Psoas muscle (tissue), 8 donors: ENCODE data around the gene QSOX1. TPM values are rescaled to one million over a fixed set of nuclear protein-coding genes. Genes with fewer than 3 reads are reported as not detected.

Experiments
- ATAC-seq, 4 donors: fragments of 200-7000 bp; cut with Tn5 transposase; one replicate each; pipeline ENCODE4 v1.9.1; 2020; ENCODE audit warnings: moderate library complexity in 3 of 4, mild to moderate bottlenecking in 2 of 4
- DNase-seq, 2 donors: peaks; one replicate each; pipeline ENCODE4 v3.0.0-alpha.2; 2020
- H3K27ac ChIP-seq: fragments of 200-600 bp; one replicate; pipeline ENCODE4 v1.8.0; 2022
- H3K27me3 ChIP-seq, 3 donors: fragments of 200-600 bp in 1 of 3; one replicate each; pipeline versions ENCODE4 v1.6.1 to v1.8.0; 2013 to 2022; ENCODE audit warnings: low read length in 2 of 3, mild to moderate bottlenecking in 2 of 3, moderate library complexity in 1 of 3; ENCODE audit not compliant: insufficient read depth in 3 of 3
- H3K36me3 ChIP-seq, 2 donors: fragments of 200-600 bp in 1 of 2; one replicate each; pipeline versions ENCODE4 v1.6.1 to v1.8.0; 2013 to 2022; ENCODE audit warnings: low read depth in 1 of 2, mild to moderate bottlenecking in 1 of 2, moderate library complexity in 1 of 2; ENCODE audit not compliant: insufficient read depth in 1 of 2
- H3K4me1 ChIP-seq: fragments of 200-600 bp; one replicate; pipeline ENCODE4 v1.8.0; 2022
- H3K4me3 ChIP-seq: fragments of 200-600 bp; one replicate; pipeline ENCODE4 v1.8.0; 2022; ENCODE audit warnings: mild to moderate bottlenecking
- H3K9me3 ChIP-seq: fragments of 200-600 bp; one replicate; pipeline ENCODE4 v1.8.0; 2022
- WGBS, 3 donors: extraction: QIAGEN DNeasy Blood & Tissue Kit; methylation state at CpG; one replicate each; pipeline versions ENCODE4 v1.1.6 to v1.1.7; 2013; 5-methylcytosine and 5-hydroxymethylcytosine counted together
- intact Hi-C, 2 donors: fragments of 100-400 bp; cut with DNase I; formaldehyde crosslinking; loops; one replicate each; pipeline versions ENCODE4 v1.11.0 to v1.14.2; 2022
- polyA plus RNA-seq, 3 donors: library from polyadenylated mRNA; stranded (reverse); fragments of 200-250 nt; gene quantifications; one replicate each; pipeline ENCODE4 v1.2.3, GENCODE V29; 2013
- total RNA-seq, 4 donors: library from RNA; stranded (reverse); fragmentation: NEBNext Ultra II Directional in 2 of 4; extraction: Animal tissue kit (Norgen Biotek cat#: 25700) in 2 of 4; gene quantifications; one replicate each; pipeline versions ENCODE4 v1.2.1 to v1.2.4, GENCODE V29; 2021 to 2023
- TF ChIP-seq, protein P1 (sequence below): fragments of 200-600 bp; IDR thresholded peaks from one replicate; pipeline ENCODE4 v1.8.0; 2022; ENCODE audit warnings: antibody characterized with exemption
- donor health status: healthy with polysubstance abuse.
- donor health status: DM: no; HTN: no; CAD: no; lungs with moderate emphysema.
- donor health status: Bipolar disorder and iron deficiency.
- donor health status: healthy.
- donor health status: DM: yes; HTN: yes; CAD: no.
- donor health status: DM: no; HTN: no; CAD: no.
- donor health status: DM: no; HTN: no; CAD: no.
- donor health status: DM: yes; HTN: yes; CAD: no.

The QSOX1 gene
- total and polyA plus RNA-seq, 7 donors: 21.5 to 159 (median 41.3) TPM

GRCh38 chr1:180251526-180252305 lies 97.0 kb downstream of the QSOX1 start:
- peak in 1 of 2 donors; percentile 33 for DNase-seq
- no peaks in the 10 kb centered on the region for H3K4me1 ChIP-seq
- H3K27me3 ChIP-seq: peaks cover 0 to 29% (median 8%) of the 10 kb centered on the region in 3 donors
- no peak overlapping the region for H3K27ac ChIP-seq
- no peaks in the 10 kb centered on the region for H3K36me3 ChIP-seq
- H3K9me3 ChIP-seq: no peaks in the 10 kb centered on the region
- WGBS, 3 donors: 74 to 81% (median 80%) methylated on average over 9 of the region's 9 CpGs
- intact Hi-C loops: loop anchor here (2.0 to 10.0 kb wide), 4 partner anchors 163 to 231 kb away; no protein-coding TSS in a partner anchor
- no peak overlapping the region for H3K4me3 ChIP-seq
- TF ChIP-seq, protein P1, sequence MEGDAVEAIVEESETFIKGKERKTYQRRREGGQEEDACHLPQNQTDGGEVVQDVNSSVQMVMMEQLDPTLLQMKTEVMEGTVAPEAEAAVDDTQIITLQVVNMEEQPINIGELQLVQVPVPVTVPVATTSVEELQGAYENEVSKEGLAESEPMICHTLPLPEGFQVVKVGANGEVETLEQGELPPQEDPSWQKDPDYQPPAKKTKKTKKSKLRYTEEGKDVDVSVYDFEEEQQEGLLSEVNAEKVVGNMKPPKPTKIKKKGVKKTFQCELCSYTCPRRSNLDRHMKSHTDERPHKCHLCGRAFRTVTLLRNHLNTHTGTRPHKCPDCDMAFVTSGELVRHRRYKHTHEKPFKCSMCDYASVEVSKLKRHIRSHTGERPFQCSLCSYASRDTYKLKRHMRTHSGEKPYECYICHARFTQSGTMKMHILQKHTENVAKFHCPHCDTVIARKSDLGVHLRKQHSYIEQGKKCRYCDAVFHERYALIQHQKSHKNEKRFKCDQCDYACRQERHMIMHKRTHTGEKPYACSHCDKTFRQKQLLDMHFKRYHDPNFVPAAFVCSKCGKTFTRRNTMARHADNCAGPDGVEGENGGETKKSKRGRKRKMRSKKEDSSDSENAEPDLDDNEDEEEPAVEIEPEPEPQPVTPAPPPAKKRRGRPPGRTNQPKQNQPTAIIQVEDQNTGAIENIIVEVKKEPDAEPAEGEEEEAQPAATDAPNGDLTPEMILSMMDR: no peak
- ATAC-seq: no peak

GRCh38 chr1:180252638-180253536 lies 98.2 kb downstream of the QSOX1 start:
- 68 to 79% (median 73%) methylated on average over 12 of the region's 12 CpGs for WGBS, 3 donors
- H3K4me3 ChIP-seq: no peak overlapping the region
- H3K9me3 ChIP-seq: no peaks in the 10 kb centered on the region
- H3K27ac ChIP-seq: no peak overlapping the region
- no peaks in the 10 kb centered on the region for H3K4me1 ChIP-seq
- ATAC-seq: peak; percentile 65 to 85 (median 75)
- DNase-seq: peak; percentile 66 to 83
- TF ChIP-seq, protein P1: peak; percentile 80
- H3K27me3 ChIP-seq: peaks cover 0 to 39% (median 11%) of the 10 kb centered on the region in 3 donors
- intact Hi-C loops: loop anchor here (2.0 to 10.0 kb wide), 3 partner anchors 162 to 228 kb away; no protein-coding TSS in a partner anchor
- H3K36me3 ChIP-seq: no peaks in the 10 kb centered on the region

Other genes with a start within 250 kb of the QSOX1 start
- 10 to 100 TPM; 52.8 to 65.3 (median 61.0) TPM for gene CEP350, start 200.1 kb upstream of the QSOX1 start, total RNA-seq
- 10 to 100 TPM in 2 of 3 donors, 1 to 10 TPM in 1; 5.1 to 33.9 (median 11.1) TPM for gene CEP350, start 200.1 kb upstream of the QSOX1 start, polyA plus RNA-seq
- gene LHX4, start 75.4 kb downstream of the QSOX1 start, total RNA-seq: not detected
- under 1 TPM in 2 of 3 donors, not detected in 1; 0.01 to 0.04 TPM for gene LHX4, start 75.4 kb downstream of the QSOX1 start, polyA plus RNA-seq